Measurements from ENCODE around the gene TDRD9. TPM values are rescaled to one million over a fixed set of nuclear protein-coding genes. Genes with fewer than 3 reads are reported as not detected.

The TDRD9 gene
- total RNA-seq, 1 experiment from 2014 or later: 0.07 TPM

DNA sequence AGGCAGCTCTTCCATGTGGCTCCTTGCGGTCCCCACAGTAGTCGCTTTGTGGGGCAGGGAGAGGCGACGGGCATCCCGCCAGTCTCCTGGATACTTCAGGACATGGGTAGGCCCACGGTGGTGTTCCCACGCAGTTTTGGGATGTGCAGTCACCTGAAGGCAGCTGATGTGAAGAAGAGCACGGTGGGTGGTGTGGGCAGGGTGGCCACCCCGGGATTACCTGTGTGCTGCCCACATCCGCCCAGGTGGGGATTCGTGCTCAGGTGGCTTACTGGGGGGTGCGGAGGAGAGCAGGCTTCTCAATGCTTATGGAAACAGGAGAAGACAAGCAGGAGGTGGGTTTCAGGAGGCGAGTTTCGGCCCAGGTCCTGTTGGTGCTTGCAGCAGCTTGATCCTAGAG lies 28.4 kb upstream of the TDRD9 start:
- Histone ChIP-seq H3K4me3 (ENCODE audit: low read length) (no peak overlapping the region), H3K4me1 (ENCODE audit: insufficient read depth, low read length) (no peaks in the 10 kb centered on the region), H4K20me1 (ENCODE audit: low read length) (no peaks in the 10 kb centered on the region), H3K27me3 (ENCODE audit: low read length) (no peaks in the 10 kb centered on the region), H3K4me2 (ENCODE audit: low read length) (no peak overlapping the region), H3K9me3 (ENCODE audit: low read length) (no peaks in the 10 kb centered on the region), H2AFZ (ENCODE audit: low read length) (no peak overlapping the region), H3K9me2 (replicated peaks; ENCODE audit: low read length) (no peaks in the 10 kb centered on the region), H3K27ac (ENCODE audit: low read length) (no peak overlapping the region), H3F3A (ENCODE audit: low read length, unreplicated experiment) (no peaks in the 10 kb centered on the region), H3K79me2 (ENCODE audit: low read length) (no peaks in the 10 kb centered on the region), H3K36me3 (ENCODE audit: low read depth, low read length) (no peaks in the 10 kb centered on the region), H3K9ac (ENCODE audit: low read length) (no peak overlapping the region)
- TF ChIP-seq EZH2phosphoT487 (IDR thresholded peaks at IDR 0.05; ENCODE audit: borderline replicate concordance, low read length) (no peak), EZH2 (IDR thresholded peaks at IDR 0.05; ENCODE audit: low read length, unreplicated experiment) (no peak)
- TF ChIP-seq, protein P1, sequence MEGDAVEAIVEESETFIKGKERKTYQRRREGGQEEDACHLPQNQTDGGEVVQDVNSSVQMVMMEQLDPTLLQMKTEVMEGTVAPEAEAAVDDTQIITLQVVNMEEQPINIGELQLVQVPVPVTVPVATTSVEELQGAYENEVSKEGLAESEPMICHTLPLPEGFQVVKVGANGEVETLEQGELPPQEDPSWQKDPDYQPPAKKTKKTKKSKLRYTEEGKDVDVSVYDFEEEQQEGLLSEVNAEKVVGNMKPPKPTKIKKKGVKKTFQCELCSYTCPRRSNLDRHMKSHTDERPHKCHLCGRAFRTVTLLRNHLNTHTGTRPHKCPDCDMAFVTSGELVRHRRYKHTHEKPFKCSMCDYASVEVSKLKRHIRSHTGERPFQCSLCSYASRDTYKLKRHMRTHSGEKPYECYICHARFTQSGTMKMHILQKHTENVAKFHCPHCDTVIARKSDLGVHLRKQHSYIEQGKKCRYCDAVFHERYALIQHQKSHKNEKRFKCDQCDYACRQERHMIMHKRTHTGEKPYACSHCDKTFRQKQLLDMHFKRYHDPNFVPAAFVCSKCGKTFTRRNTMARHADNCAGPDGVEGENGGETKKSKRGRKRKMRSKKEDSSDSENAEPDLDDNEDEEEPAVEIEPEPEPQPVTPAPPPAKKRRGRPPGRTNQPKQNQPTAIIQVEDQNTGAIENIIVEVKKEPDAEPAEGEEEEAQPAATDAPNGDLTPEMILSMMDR (conservative IDR thresholded peaks at IDR 0.05; ENCODE audit: low read depth, low read length): no peak
- intact Hi-C loops (cut with micrococcal nuclease): no loop called here
- DNase-seq: no peak
- no TSS peak for BruUV-seq (replicated peaks)
- POLR2A ChIA-PET (ENCODE audit: unreplicated experiment): no interaction called here
- no peak for ATAC-seq
- CTCF ChIA-PET: interaction anchor here (1.3 kb wide), 1 partner anchor 92 kb away, joined by 6 read pairs; no protein-coding TSS in a partner anchor

DNA sequence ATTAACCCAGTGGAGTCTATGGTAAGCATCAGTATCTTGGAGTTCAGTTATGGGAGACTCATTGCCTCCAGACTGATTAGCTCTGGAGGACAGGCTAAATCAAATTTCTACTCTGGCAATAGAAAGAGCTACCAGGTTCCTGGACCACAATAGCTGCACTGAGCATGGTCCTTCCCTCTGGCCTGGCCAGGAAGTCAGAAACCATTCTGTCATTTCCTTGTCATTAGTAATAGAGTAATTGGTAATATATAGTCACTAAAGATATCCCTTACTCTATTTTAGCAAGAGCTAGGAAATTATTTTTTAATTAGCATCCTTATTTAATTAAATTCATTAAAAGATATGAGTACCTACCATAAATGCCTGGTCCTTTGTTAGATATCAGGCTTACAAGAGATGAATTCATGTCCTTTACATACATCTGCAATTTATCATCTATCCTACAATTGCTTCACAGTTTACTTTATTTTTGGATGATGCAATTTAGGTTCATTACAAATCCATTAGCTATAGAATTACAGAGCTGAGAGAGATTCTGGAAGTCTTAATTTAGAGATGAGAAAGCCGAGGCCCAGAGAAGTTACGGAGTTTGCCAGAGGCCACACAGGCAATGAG lies 23.7 kb upstream of the TDRD9 start:
- H3K27me3 ChIP-seq (ENCODE audit: low read length): no peaks in the 10 kb centered on the region
- no peaks in the 10 kb centered on the region for H3K9me3 ChIP-seq (ENCODE audit: low read length)
- no peak overlapping the region for H2AFZ ChIP-seq (ENCODE audit: low read length)
- POLR2A ChIA-PET (ENCODE audit: unreplicated experiment): interaction anchor here (0.6 kb wide), 1 partner anchor 43 kb away, joined by 4 read pairs; no protein-coding TSS in a partner anchor
- intact Hi-C loops (cut with micrococcal nuclease): no loop called here
- no peaks in the 10 kb centered on the region for H3K36me3 ChIP-seq (ENCODE audit: low read depth, low read length)
- no peak for ATAC-seq
- no peaks in the 10 kb centered on the region for H3K9me2 ChIP-seq (replicated peaks; ENCODE audit: low read length)
- H3K9ac ChIP-seq (ENCODE audit: low read length): no peak overlapping the region
- no peaks in the 10 kb centered on the region for H3K4me1 ChIP-seq (ENCODE audit: insufficient read depth, low read length)
- H3K4me3 ChIP-seq (ENCODE audit: low read length): no peak overlapping the region
- H3K79me2 ChIP-seq (ENCODE audit: low read length): no peaks in the 10 kb centered on the region
- no peak for DNase-seq
- TF ChIP-seq EZH2phosphoT487 (IDR thresholded peaks at IDR 0.05; ENCODE audit: borderline replicate concordance, low read length) (no peak), EZH2 (IDR thresholded peaks at IDR 0.05; ENCODE audit: low read length, unreplicated experiment) (no peak)
- TF ChIP-seq, protein P1 (conservative IDR thresholded peaks at IDR 0.05; ENCODE audit: low read depth, low read length): no peak
- no TSS peak for BruUV-seq (replicated peaks)
- H3F3A ChIP-seq (ENCODE audit: low read length, unreplicated experiment): no peaks in the 10 kb centered on the region
- no peak overlapping the region for H3K4me2 ChIP-seq (ENCODE audit: low read length)
- CTCF ChIA-PET: interaction anchor here (0.7 kb wide), 1 partner anchor 95 kb away, joined by 3 read pairs; no protein-coding TSS in a partner anchor
- H4K20me1 ChIP-seq (ENCODE audit: low read length): no peaks in the 10 kb centered on the region
- no peak overlapping the region for H3K27ac ChIP-seq (ENCODE audit: low read length)

DNA sequence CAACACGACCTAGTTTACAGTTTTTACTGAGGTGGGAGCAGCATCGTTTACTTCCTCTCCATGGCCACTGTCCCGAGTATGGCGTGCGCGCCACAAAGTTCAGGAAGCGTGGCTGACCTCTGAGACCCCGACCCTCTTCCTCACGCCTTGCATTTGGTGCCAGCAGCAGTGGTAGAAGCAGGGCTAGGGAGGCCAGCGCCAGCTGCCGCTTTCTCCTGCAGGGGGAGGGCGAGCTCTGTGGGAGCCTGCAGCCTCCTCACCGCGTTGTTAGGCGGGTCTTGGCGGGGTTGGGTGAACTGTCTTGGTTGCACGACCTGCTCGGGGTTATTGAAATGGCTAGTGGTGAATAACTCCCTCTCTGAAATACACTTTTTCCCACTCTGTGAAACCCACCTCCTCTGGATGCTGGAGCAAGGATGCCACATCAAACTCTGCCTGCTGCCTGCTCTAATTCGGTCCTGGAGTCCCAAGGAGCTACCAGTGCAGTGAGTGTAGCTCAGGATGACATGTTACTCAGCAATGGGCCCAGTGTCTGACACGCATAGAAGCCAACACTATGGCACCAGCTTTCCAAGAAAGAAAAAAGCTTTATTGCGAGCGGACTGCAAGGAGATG lies 22.3 kb upstream of the TDRD9 start:
- H3K4me2 ChIP-seq (ENCODE audit: low read length): no peak overlapping the region
- no TSS peak for BruUV-seq (replicated peaks)
- ATAC-seq (no peak), DNase-seq (no peak)
- no peaks in the 10 kb centered on the region for H3F3A ChIP-seq (ENCODE audit: low read length, unreplicated experiment)
- H3K79me2 ChIP-seq (ENCODE audit: low read length): no peaks in the 10 kb centered on the region
- intact Hi-C loops (cut with micrococcal nuclease): no loop called here
- no peak overlapping the region for H3K4me3 ChIP-seq (ENCODE audit: low read length)
- no peaks in the 10 kb centered on the region for H4K20me1 ChIP-seq (ENCODE audit: low read length)
- CTCF ChIA-PET: interaction anchor here (0.6 kb wide), 1 partner anchor 77 kb away, joined by 16 read pairs; no protein-coding TSS in a partner anchor
- no peak overlapping the region for H2AFZ ChIP-seq (ENCODE audit: low read length)
- no peak overlapping the region for H3K9ac ChIP-seq (ENCODE audit: low read length)
- TF ChIP-seq, protein P1 (conservative IDR thresholded peaks at IDR 0.05; ENCODE audit: low read depth, low read length): no peak
- no peak for TF ChIP-seq EZH2phosphoT487 (IDR thresholded peaks at IDR 0.05; ENCODE audit: borderline replicate concordance, low read length)
- TF ChIP-seq EZH2 (IDR thresholded peaks at IDR 0.05; ENCODE audit: low read length, unreplicated experiment): no peak
- POLR2A ChIA-PET (ENCODE audit: unreplicated experiment): no interaction called here
- H3K4me1 ChIP-seq (ENCODE audit: insufficient read depth, low read length): peaks cover 5% of the 10 kb centered on the region; the same call in 1 of the 2 replicates
- no peaks in the 10 kb centered on the region for H3K9me2 ChIP-seq (replicated peaks; ENCODE audit: low read length)
- H3K9me3 ChIP-seq (ENCODE audit: low read length): no peaks in the 10 kb centered on the region
- no peaks in the 10 kb centered on the region for H3K27me3 ChIP-seq (ENCODE audit: low read length)
- H3K36me3 ChIP-seq (ENCODE audit: low read depth, low read length): no peaks in the 10 kb centered on the region
- H3K27ac ChIP-seq (ENCODE audit: low read length): no peak overlapping the region
